ENCODE results near the gene TCN1.
"Not testable (repeated sequence)": the region's sequence is repeated elsewhere in the genome, so short reads cannot be mapped to it uniquely, and the experiment has no call there.

The TCN1 gene

GRCh38 chr11:59857439-59858434 lies 8.6 kb downstream of the TCN1 start:
- DNase-seq (ENCODE audit: low spot score) (peak; percentile 59), FAIRE-seq (no peak)

- DNase-seq (ENCODE audit: low spot score) (no peak), FAIRE-seq (no peak)
Observed at GRCh38 chr11:59854871-59855270, 11.4 kb downstream of the TCN1 start.

- not testable (repeated sequence) for DNase-seq (ENCODE audit: low spot score); FAIRE-seq
Observed at GRCh38 chr11:59851416-59851815, 14.9 kb downstream of the TCN1 start.

GRCh38 chr11:59849551-59849950 lies 16.7 kb downstream of the TCN1 start:
- FAIRE-seq; DNase-seq (ENCODE audit: low spot score): not testable (repeated sequence)

- FAIRE-seq = no peak
Observed at GRCh38 chr11:59849129-59849528, 17.2 kb downstream of the TCN1 start.

GRCh38 chr11:59848439-59848838 lies 17.8 kb downstream of the TCN1 start:
- not testable (repeated sequence) for FAIRE-seq; DNase-seq (ENCODE audit: low spot score)

More at GRCh38 chr11:59849129-59849528, 17.2 kb downstream of the TCN1 start:
- no peak for DNase-seq (ENCODE audit: low spot score)

GRCh38 chr11:59847626-59848025 lies 18.7 kb downstream of the TCN1 start:
- no peak for FAIRE-seq
- DNase-seq (ENCODE audit: low spot score) = no peak

GRCh38 chr11:59846556-59846955 lies 19.7 kb downstream of the TCN1 start:
- FAIRE-seq (no peak), DNase-seq (ENCODE audit: low spot score) (no peak)

- FAIRE-seq (no peak), DNase-seq (ENCODE audit: low spot score) (no peak)
Observed at GRCh38 chr11:59845399-59845798, 20.9 kb downstream of the TCN1 start, which contains the start of gene CBLIF. TSS of gene CBLIF (minus strand) at chr11:59845499. CDS start at chr11:59845453, 46 bp downstream.

GRCh38 chr11:59842316-59842715 lies 24.0 kb downstream of the TCN1 start:
- DNase-seq (ENCODE audit: low spot score) (no peak), FAIRE-seq (no peak)

GRCh38 chr11:59841514-59841913 lies 24.8 kb downstream of the TCN1 start:
- DNase-seq (ENCODE audit: low spot score) (no peak), FAIRE-seq (no peak)

- DNase-seq (ENCODE audit: low spot score) = no peak
- no peak for FAIRE-seq
Observed at GRCh38 chr11:59839615-59840014, 26.7 kb downstream of the TCN1 start.

- FAIRE-seq (no peak), DNase-seq (ENCODE audit: low spot score) (no peak)
Observed at GRCh38 chr11:59833602-59834001, 32.7 kb downstream of the TCN1 start.

- FAIRE-seq (no peak), DNase-seq (ENCODE audit: low spot score) (no peak)
Observed at GRCh38 chr11:59829358-59829757, 36.9 kb downstream of the TCN1 start.

GRCh38 chr11:59822989-59823566 lies 43.2 kb downstream of the TCN1 start:
- no peak for FAIRE-seq
- DNase-seq (ENCODE audit: low spot score) = peak; percentile 58

- no peak for FAIRE-seq
Observed at GRCh38 chr11:59818572-59818971, 47.7 kb downstream of the TCN1 start.

GRCh38 chr11:59816434-59816833 lies 49.9 kb downstream of the TCN1 start:
- FAIRE-seq = not testable (repeated sequence)

More at GRCh38 chr11:59818572-59818971, 47.7 kb downstream of the TCN1 start:
- DNase-seq (ENCODE audit: low spot score) = no peak

GRCh38 chr11:59815754-59816153 lies 50.5 kb downstream of the TCN1 start:
- FAIRE-seq (no peak), DNase-seq (ENCODE audit: low spot score) (no peak)

More at GRCh38 chr11:59816434-59816833, 49.9 kb downstream of the TCN1 start:
- DNase-seq (ENCODE audit: low spot score) = not testable (repeated sequence)

GRCh38 chr11:59814021-59814420 lies 52.3 kb downstream of the TCN1 start:
- DNase-seq (ENCODE audit: low spot score) (no peak), FAIRE-seq (no peak)

GRCh38 chr11:59813364-59813763 lies 52.9 kb downstream of the TCN1 start:
- FAIRE-seq (no peak), DNase-seq (ENCODE audit: low spot score) (no peak)

GRCh38 chr11:59812220-59812619 lies 54.1 kb downstream of the TCN1 start:
- FAIRE-seq (no peak), DNase-seq (ENCODE audit: low spot score) (no peak)

- FAIRE-seq (no peak), DNase-seq (ENCODE audit: low spot score) (no peak)
Observed at GRCh38 chr11:59810911-59811259, 55.4 kb downstream of the TCN1 start.
